Measurements from ENCODE around the gene PGS1.

PGS1 gene

GRCh38 chr17:78374631-78375274 lies 3.7 kb upstream of the PGS1 start:
- no peak for DNase-seq
- Histone ChIP-seq H3K9me3 (no peaks in the 10 kb centered on the region), H3K4me3 (no peak overlapping the region), H3K36me3 (no peaks in the 10 kb centered on the region), H3K4me1 (peaks cover 0 to 26% (median 16%) of the 10 kb centered on the region in 4 donors), H3K27ac (no peak overlapping the region), H3K27me3 (no peaks in the 10 kb centered on the region)
- intact Hi-C loops (cut with DNase I; ENCODE audit: low total_unique reads), result no loop called here
- TF ChIP-seq CTCF (IDR thresholded peaks at IDR 0.05), result no peak

- H3K4me1 ChIP-seq, result peaks cover 0 to 34% (median 21%) of the 10 kb centered on the region in 4 donors
- intact Hi-C loops (cut with DNase I; ENCODE audit: low total_unique reads), result no loop called here
- no peaks in the 10 kb centered on the region for H3K36me3 ChIP-seq
- peak in 1 of 2 donors; percentile 60 for DNase-seq
- H3K9me3 ChIP-seq, result no peaks in the 10 kb centered on the region
- no peak overlapping the region for H3K4me3 ChIP-seq
- H3K27me3 ChIP-seq, result no peaks in the 10 kb centered on the region
- no peak overlapping the region for H3K27ac ChIP-seq
- no peak for TF ChIP-seq CTCF (IDR thresholded peaks at IDR 0.05)
Observed at GRCh38 chr17:78375401-78376151, 2.9 kb upstream of the PGS1 start.

- Histone ChIP-seq H3K36me3 (no peaks in the 10 kb centered on the region), H3K4me1 (peaks cover 0 to 40% (median 23%) of the 10 kb centered on the region in 4 donors), H3K4me3 (no peak overlapping the region), H3K27me3 (no peaks in the 10 kb centered on the region), H3K9me3 (no peaks in the 10 kb centered on the region), H3K27ac (no peak overlapping the region)
- TF ChIP-seq CTCF (IDR thresholded peaks at IDR 0.05), result no peak
- intact Hi-C loops (cut with DNase I; ENCODE audit: low total_unique reads), result no loop called here
- no peak for DNase-seq
Observed at GRCh38 chr17:78376161-78376560, 2.3 kb upstream of the PGS1 start.

GRCh38 chr17:78377858-78378224 lies 608 bp upstream of the PGS1 start:
- TF ChIP-seq CTCF (IDR thresholded peaks at IDR 0.05), result no peak
- intact Hi-C loops (cut with DNase I; ENCODE audit: low total_unique reads), result no loop called here
- H3K27me3 ChIP-seq, result no peaks in the 10 kb centered on the region
- peaks cover 0 to 41% (median 26%) of the 10 kb centered on the region in 4 donors for H3K4me1 ChIP-seq
- H3K4me3 ChIP-seq, result peak overlapping the region; percentile 91 to 94
- no peaks in the 10 kb centered on the region for H3K36me3 ChIP-seq
- no peaks in the 10 kb centered on the region for H3K9me3 ChIP-seq
- peak overlapping the region; percentile 85 to 88 for H3K27ac ChIP-seq
- no peak for DNase-seq

- intact Hi-C loops (cut with DNase I; ENCODE audit: low total_unique reads), result no loop called here
- no peak for DNase-seq
- H3K27ac ChIP-seq, result peak overlapping the region; percentile 85 to 88
Observed at GRCh38 chr17:78379131-78379491, 662 bp downstream of the PGS1 start.

More at GRCh38 chr17:78379131-78379491, 662 bp downstream of the PGS1 start:
- peak overlapping the region; percentile 91 to 94 for H3K4me3 ChIP-seq
- no peaks in the 10 kb centered on the region for H3K27me3 ChIP-seq
- no peak for TF ChIP-seq CTCF (IDR thresholded peaks at IDR 0.05)
- H3K4me1 ChIP-seq, result peaks cover 0 to 52% (median 31%) of the 10 kb centered on the region in 4 donors
- H3K36me3 ChIP-seq, result no peaks in the 10 kb centered on the region
- no peaks in the 10 kb centered on the region for H3K9me3 ChIP-seq
